Activated T-cell treated with anti-CD3 and anti-CD28 coated beads for 48 hours (primary cell): ENCODE data around the gene ZNF385C.

Experiments used
- DNase-seq: peaks from one replicate; pipeline ENCODE4 v3.0.0-alpha.2; 2020; ENCODE audit warnings: low read depth

Gene ZNF385C

GRCh38 chr17:42125565-42125964 lies 27.3 kb upstream of the ZNF385C start:
- DNase-seq, result no peak

GRCh38 chr17:42124256-42124655 lies 26.0 kb upstream of the ZNF385C start:
- DNase-seq, result no peak

GRCh38 chr17:42122371-42123303 lies 24.4 kb upstream of the ZNF385C start, which contains the start of gene HSPB9:
TSS of gene HSPB9 (plus strand) at chr17:42122804. CDS start at chr17:42122851, 47 bp downstream.
- DNase-seq, result no peak

DNA sequence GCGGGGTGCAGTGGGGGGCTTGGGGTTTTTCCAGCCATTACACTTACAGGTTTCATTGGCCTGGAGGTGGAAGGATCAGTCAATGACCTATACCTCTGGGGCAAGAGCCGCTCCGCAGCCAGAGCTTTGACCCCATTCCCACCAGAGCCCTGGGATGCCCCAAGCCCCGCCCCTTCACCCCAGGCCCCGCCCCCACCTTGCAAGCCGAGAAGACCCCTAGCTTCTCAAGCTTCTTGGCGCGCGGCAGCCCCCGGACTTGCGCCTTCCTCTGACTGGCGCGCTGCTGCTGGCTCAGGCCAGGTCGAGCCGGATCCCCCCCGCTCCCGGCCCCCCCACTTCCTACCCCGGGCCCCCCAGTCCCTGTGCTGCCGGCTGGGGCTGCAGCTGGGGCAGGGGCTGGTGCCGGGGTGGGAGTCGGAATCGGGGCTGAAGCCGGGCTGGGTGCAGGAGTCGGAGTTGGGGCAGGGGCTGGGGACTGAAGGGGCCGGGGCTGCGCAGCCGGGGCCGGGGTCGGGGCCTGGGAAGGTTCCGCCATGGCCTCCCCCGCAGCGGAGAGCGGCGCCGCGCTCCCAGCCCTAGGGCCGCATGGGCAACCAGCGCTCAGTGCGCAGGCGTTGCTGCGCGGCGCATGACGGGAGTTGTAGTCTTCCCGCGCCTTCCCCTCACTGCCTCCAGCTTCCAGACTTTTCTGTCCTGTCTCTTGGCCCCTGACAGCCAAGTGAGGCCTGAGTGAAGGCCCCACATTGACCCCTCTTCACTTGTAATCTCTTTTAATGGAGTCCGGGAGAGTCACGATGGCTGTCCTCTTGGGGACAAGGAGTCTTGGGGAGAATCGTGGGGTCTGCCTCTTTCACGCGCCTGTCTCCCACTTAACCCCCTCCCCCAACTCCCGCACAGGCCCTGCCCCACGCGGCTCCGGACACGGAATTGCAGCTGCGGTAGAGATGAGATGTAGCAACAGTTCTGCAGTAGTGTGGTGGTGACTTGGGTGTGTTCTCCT lies 22.8 kb upstream of the ZNF385C start, which contains the start of gene KAT2A:
KAT2A (minus strand) TSS at position 598 of the 1,000 bp plus-strand sequence; CDS start at position 535, 63 bp downstream.
- peak; percentile 80 for DNase-seq

- DNase-seq, result no peak
These were observed 22.0 kb upstream of the ZNF385C start for GRCh38 chr17:42120161-42120769.

DNA sequence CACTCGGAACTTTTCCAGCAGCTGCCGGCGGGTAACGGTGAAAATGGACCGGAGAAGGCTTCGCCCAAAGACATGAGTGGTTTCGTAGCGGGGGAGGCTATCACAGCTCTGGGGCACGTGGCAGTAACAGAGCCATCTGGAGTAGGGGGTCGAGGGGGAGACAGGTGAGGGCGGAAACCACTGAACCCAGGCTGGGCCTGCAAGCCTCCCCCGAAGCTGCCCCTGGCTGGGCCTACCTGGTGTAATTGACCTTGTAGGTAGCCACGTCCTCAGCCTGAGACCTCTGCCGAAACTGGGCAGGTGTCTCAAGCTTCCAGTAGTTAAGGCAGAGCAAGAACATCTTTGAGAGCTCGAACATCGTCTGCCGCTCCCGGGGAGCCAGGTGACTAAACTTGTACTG lies 21.0 kb upstream of the ZNF385C start:
- no peak for DNase-seq

GRCh38 chr17:42118545-42118944 lies 20.3 kb upstream of the ZNF385C start:
- DNase-seq, result peak; percentile 45

DNA sequence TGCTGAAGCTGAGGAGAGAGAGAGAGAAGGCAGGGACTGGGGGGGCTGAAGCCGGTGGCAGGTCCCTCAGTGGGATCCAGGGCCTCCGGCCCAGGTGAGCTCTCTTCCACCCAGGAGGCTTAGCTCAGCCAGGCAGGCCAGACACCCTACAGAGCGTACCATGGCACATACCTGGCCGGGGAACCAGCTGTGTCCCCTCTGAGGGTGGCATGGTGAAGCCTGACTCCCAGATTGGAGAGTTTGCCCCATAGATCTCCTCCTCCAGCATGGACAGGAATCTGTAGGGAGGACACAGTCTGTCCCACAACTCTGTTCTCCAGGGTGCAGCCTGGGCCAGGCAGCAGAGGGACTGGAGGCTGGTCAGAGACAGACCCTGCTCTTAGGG lies 19.8 kb upstream of the ZNF385C start:
- DNase-seq, result no peak

DNA sequence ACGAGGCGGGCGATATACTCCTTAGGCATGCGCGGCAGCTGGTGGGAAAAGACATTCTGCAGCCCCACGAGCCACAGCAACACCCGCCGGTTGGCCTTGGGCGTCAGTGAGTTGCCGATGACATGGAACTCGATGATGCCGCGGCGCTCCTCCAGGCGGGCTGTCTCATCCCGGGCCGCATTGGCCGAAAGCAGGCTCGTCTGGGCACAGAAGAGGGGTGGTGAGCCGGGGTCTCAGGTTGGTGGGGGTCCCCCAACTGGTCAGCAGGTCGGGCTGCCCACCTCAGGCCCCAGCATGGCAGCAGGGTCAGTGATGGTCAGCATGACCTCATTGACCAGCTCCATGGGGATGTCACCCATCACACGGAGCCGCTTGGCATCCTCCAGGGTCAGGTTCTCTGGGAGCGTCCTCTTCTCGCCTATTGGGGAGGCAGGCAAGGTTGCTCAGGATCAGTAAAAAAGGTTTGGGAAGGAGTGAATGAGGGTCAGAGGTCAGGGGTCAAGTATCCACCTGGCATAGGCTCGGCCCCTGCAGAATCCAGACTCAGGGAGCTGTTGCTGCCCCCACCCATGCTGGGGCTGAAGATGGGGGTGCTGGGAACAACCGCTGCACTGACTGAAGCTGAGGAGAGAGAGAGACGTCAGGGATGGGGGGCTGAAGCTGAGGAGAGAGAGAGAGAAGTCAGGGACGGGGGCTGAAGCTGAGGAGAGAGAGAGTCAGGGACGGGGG lies 19.3 kb upstream of the ZNF385C start:
- no peak for DNase-seq

- peak; percentile 66 for DNase-seq
These were observed 18.6 kb upstream of the ZNF385C start for GRCh38 chr17:42116705-42117396.

GRCh38 chr17:42114118-42114517 lies 15.8 kb upstream of the ZNF385C start:
- DNase-seq, result no peak

GRCh38 chr17:42113293-42114069 lies 15.2 kb upstream of the ZNF385C start:
- no peak for DNase-seq

- peak; percentile 70 for DNase-seq
These were observed 14.4 kb upstream of the ZNF385C start, which contains the start of gene DHX58 for GRCh38 chr17:42112552-42113176. TSS of gene DHX58 (minus strand) at chr17:42112714. CDS start at chr17:42111892, 822 bp downstream.

DNA sequence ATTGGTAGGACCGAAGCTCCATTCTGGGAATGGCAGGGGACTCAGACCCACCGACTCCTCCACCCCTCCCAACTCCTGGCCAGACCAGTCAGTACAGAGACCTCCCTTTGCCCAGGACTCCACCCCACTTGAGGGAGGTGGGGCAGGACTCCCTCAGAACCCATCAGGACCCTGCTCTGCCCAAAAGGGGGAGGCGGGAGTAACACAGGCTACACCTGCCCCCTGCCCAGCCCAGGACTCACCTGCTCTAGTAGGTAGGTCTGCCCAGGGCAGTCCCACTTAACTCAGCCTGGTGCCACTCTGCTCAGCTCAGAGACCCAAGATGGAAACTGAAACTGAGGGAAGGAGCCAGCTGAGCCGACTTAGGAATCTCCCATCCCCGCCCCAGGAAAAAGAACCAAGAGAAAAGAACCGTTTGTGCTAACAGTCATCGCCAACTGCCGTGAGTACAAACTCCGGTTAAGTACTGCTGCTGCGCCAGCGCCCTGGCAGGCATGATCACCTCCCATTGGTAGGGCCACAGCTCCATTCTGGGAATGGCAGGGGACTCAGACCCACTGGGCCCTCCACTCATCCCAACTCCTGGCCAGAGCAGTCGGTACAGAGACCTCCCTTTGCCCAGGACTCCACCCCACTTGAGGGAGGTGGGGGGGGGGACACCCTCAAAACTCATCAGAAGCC lies 13.7 kb upstream of the ZNF385C start:
- no peak for DNase-seq

DNA sequence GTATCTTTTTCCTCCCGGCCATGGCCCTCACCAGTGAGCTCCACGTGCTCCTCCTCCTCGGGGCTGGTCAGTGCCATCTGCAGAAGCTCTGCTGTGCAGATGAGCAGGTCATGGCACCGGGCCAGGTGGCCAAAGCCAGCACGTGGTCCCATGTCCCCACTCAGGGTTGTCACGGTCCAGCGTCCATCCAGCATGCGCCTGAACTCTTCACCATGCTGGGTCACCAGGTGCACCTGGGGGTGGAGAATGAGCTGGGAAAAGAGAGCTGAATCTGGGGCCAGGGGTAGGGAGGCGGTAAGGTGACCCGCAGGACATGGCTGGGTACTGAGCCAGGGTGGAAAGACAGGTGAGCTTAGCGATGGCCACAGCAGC lies 13.0 kb upstream of the ZNF385C start:
- DNase-seq, result no peak

- DNase-seq, result no peak
These were observed 12.3 kb upstream of the ZNF385C start for GRCh38 chr17:42110301-42111264.

DNA sequence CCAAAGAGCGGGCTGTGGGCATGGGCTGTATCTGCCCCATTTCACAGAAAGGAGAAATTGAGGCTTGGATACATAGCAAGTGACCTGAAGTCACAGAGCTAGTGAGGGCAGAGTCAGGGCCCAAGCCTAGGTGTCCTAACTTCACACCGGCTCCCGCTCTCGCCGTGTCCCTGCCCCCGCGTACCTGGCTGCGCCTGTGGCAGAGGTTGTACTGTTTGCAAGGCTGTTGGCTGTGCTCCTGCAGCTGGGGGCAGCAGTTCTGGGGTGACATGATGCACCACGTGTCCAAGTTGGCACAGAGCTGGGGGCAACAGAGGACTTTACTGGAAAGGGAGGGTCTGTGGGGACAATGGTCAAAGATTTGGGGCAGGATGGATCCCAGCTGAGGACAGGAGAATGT lies 10.8 kb upstream of the ZNF385C start:
- DNase-seq, result no peak
